HG02610 (cell line): Measurements from ENCODE around the gene OTOA.
"Not testable (repeated sequence)": the region's sequence is repeated elsewhere in the genome, so short reads cannot be mapped to it uniquely, and the experiment has no call there.

Experiments used
- ATAC-seq: cut with Tn5 transposase; IDR thresholded peaks from one replicate; pipeline ENCODE4 v1.9.1; 2021; ENCODE audit warnings: mild to moderate bottlenecking, moderate library complexity; ENCODE audit not compliant: unreplicated experiment

Gene OTOA

GRCh38 chr16:21714369-21714618 lies 50.5 kb downstream of the OTOA start:
- not testable (repeated sequence) for ATAC-seq

GRCh38 chr16:21717608-21718007 lies 53.8 kb downstream of the OTOA start:
- ATAC-seq = no peak

- no peak for ATAC-seq
These were observed 55.5 kb downstream of the OTOA start for GRCh38 chr16:21719283-21719682.

- ATAC-seq = no peak
These were observed 56.8 kb downstream of the OTOA start for GRCh38 chr16:21720533-21720932.

- no peak for ATAC-seq
These were observed 59.1 kb downstream of the OTOA start for GRCh38 chr16:21722771-21723455.

GRCh38 chr16:21723532-21723931 lies 59.8 kb downstream of the OTOA start:
- no peak for ATAC-seq

- ATAC-seq = no peak
These were observed 63.6 kb downstream of the OTOA start for GRCh38 chr16:21727344-21727743.

GRCh38 chr16:21731233-21731632 lies 67.5 kb downstream of the OTOA start:
- ATAC-seq = not testable (repeated sequence)

GRCh38 chr16:21740637-21741036 lies 76.9 kb downstream of the OTOA start:
- ATAC-seq = not testable (repeated sequence)

- ATAC-seq = not testable (repeated sequence)
These were observed 92.7 kb downstream of the OTOA start for GRCh38 chr16:21756192-21757079.

GRCh38 chr16:21757080-21757671 lies 93.4 kb downstream of the OTOA start:
- peak; percentile 65 for ATAC-seq

GRCh38 chr16:21768280-21768679 lies 104.5 kb downstream of the OTOA start:
- not testable (repeated sequence) for ATAC-seq

GRCh38 chr16:21768810-21769209 lies 105.0 kb downstream of the OTOA start:
- ATAC-seq = not testable (repeated sequence)

- ATAC-seq = not testable (repeated sequence)
These were observed 105.5 kb downstream of the OTOA start for GRCh38 chr16:21769284-21769683.

- ATAC-seq = not testable (repeated sequence)
These were observed 106.8 kb downstream of the OTOA start for GRCh38 chr16:21770584-21770983.

GRCh38 chr16:21772547-21773206 lies 108.9 kb downstream of the OTOA start:
- ATAC-seq = not testable (repeated sequence)

- not testable (repeated sequence) for ATAC-seq
These were observed 109.4 kb downstream of the OTOA start for GRCh38 chr16:21773207-21773553.

GRCh38 chr16:21780525-21780924 lies 116.8 kb downstream of the OTOA start:
- ATAC-seq = not testable (repeated sequence)

GRCh38 chr16:21790506-21790905 lies 126.7 kb downstream of the OTOA start:
- peak; percentile 72 for ATAC-seq

- ATAC-seq = not testable (repeated sequence)
These were observed 129.5 kb downstream of the OTOA start for GRCh38 chr16:21793310-21793709.

- ATAC-seq = not testable (repeated sequence)
These were observed 134.8 kb downstream of the OTOA start for GRCh38 chr16:21798601-21799000.
